Measurements from ENCODE around the gene LHX5. TPM values are rescaled to one million over a fixed set of nuclear protein-coding genes. Genes with fewer than 3 reads are reported as not detected.

The LHX5 gene
- total RNA-seq, 1 experiment from 2014 or later = 1.9 TPM

DNA sequence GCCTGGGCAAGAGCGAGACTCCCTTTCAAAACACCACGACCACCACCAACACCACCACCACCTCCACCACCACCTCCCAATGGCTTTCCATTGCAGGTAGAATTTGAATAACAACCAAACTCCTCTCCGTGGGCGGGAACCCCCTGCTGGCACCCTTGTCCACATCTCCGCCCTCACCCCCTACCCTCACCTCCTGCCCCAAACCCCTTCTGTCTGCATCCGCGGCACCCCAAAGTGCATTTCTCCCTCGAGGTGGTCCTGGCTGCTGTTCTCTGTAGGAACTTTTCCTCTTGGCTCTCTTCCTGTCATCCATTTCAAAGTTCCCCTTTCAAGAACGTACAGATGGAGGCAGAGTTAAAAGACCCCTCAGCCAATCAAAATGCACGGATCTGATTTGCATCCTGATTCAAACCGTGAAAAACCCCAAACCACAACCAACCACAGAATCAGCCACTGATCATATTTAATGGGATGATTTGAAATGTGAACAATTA is 45.7 kb downstream of the LHX5 start:
- Histone ChIP-seq H2BK15ac (ENCODE audit: low read depth, low read length) (no peak overlapping the region), H3K18ac (ENCODE audit: insufficient read length, low read depth, low read length) (peak overlapping the region; percentile 43), H3K79me1 (ENCODE audit: insufficient read depth, low read depth, low read length, poor library complexity, severe bottlenecking) (no peaks in the 10 kb centered on the region), H4K91ac (ENCODE audit: insufficient read length, low read depth, low read length) (no peak overlapping the region), H2AFZ (ENCODE audit: low read length) (no peak overlapping the region), H4K8ac (replicated peaks; ENCODE audit: insufficient read length, low read depth, low read length) (no peak overlapping the region), H2BK120ac (ENCODE audit: low read depth, low read length, poor library complexity, severe bottlenecking) (no peak overlapping the region), H3K9me3 (ENCODE audit: control insufficient read depth, low read depth, low read length) (no peaks in the 10 kb centered on the region), H2BK20ac (ENCODE audit: low read depth, low read length, poor library complexity, severe bottlenecking) (no peak overlapping the region), H2BK12ac (ENCODE audit: insufficient read length, low read depth, low read length) (no peak overlapping the region), H3K27ac (ENCODE audit: insufficient read length, low read depth, low read length) (peak overlapping the region; percentile 18), H4K20me1 (ENCODE audit: control insufficient read depth, insufficient read depth, insufficient read length) (no peaks in the 10 kb centered on the region), H4K5ac (ENCODE audit: insufficient read length, low read depth, low read length) (no peak overlapping the region), H3K23ac (ENCODE audit: insufficient read length, low read depth, low read length) (no peak overlapping the region), H3T11ph (ENCODE audit: low read length) (no peak overlapping the region), H2AK5ac (ENCODE audit: insufficient read length, low read length) (no peak overlapping the region), H3K9ac (ENCODE audit: extremely low read depth, insufficient read length, low read length) (no peak overlapping the region), H3K23me2 (ENCODE audit: insufficient read length, low read depth, low read length, poor library complexity, severe bottlenecking) (no peaks in the 10 kb centered on the region), H3K14ac (ENCODE audit: insufficient read depth, low read length) (no peak overlapping the region), H2BK5ac (ENCODE audit: insufficient read length, low read length) (no peak overlapping the region), H3K4me2 (ENCODE audit: insufficient read depth, insufficient read length, low read length) (peak overlapping the region; percentile 25), H3K27me3 (ENCODE audit: insufficient read depth, low read length) (no peaks in the 10 kb centered on the region), H3K4ac (ENCODE audit: low read depth, low read length) (no peak overlapping the region), H3K79me2 (ENCODE audit: insufficient read depth, low read length) (no peaks in the 10 kb centered on the region), H3K56ac (ENCODE audit: insufficient read length, low read depth, low read length) (no peak overlapping the region), H3K4me1 (ENCODE audit: insufficient read depth, low read length) (no peaks in the 10 kb centered on the region)
- peaks cover 19 to 26% of the 10 kb centered on the region in 2 experiments for H3K4me1 Mint-ChIP-seq
- peak; percentile 78 for DNase-seq
- peaks cover 0 to 4% of the 10 kb centered on the region in 2 experiments; a peak in 3 of 5 replicates for H3K9me3 Mint-ChIP-seq
- H3K36me3 Mint-ChIP-seq (ENCODE audit: insufficient read depth in 1 of 3, low read depth in 3 of 3) = peaks cover 0 to 4% (median 0%) of the 10 kb centered on the region in 3 experiments; a peak in 1 of 7 replicates
- H3K27ac Mint-ChIP-seq = peak overlapping the region; percentile 93 to 99 (median 97); a peak in 5 of 7 replicates
- TF ChIP-seq, protein P1, sequence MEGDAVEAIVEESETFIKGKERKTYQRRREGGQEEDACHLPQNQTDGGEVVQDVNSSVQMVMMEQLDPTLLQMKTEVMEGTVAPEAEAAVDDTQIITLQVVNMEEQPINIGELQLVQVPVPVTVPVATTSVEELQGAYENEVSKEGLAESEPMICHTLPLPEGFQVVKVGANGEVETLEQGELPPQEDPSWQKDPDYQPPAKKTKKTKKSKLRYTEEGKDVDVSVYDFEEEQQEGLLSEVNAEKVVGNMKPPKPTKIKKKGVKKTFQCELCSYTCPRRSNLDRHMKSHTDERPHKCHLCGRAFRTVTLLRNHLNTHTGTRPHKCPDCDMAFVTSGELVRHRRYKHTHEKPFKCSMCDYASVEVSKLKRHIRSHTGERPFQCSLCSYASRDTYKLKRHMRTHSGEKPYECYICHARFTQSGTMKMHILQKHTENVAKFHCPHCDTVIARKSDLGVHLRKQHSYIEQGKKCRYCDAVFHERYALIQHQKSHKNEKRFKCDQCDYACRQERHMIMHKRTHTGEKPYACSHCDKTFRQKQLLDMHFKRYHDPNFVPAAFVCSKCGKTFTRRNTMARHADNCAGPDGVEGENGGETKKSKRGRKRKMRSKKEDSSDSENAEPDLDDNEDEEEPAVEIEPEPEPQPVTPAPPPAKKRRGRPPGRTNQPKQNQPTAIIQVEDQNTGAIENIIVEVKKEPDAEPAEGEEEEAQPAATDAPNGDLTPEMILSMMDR (conservative IDR thresholded peaks at IDR 0.05) = no peak
- H3K27me3 Mint-ChIP-seq (ENCODE audit: low read depth) = peaks cover 11% of the 10 kb centered on the region
- WGBS (ENCODE audit: extremely low coverage, insufficient read length, low lambda C conversion rate) = no CpG with 5 or more reads among the region's 11 CpGs
- peak overlapping the region; percentile 60 to 75 for H3K4me3 Mint-ChIP-seq
